ENCODE results near the gene PTPRR. TPM values are rescaled to one million over a fixed set of nuclear protein-coding genes. Genes with fewer than 3 reads are reported as not detected.

PTPRR gene
- total and polyA plus RNA-seq, 2 donors (not counting 1 experiment from before 2014, with no cell fraction given) = 0.44 to 0.50 TPM

DNA sequence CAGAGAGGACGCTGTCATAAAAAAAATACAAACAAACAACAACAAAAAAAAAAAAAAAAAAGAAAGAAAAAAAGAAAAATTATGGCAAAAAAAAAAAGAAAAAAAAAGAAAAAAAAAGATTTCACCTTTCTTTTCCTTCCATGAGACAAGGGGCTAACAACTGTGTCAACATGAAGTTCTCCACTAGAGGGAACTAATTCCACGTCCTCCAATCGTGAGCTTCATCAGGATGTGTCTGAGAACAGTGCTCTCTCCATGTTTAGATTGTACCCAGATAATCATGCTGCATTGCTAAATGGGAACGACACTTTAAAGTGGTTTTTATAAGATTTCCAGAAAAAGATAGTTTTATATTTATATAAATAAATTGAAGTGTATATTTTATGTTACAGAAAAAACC lies 187.2 kb downstream of the PTPRR start:
- Histone ChIP-seq H3K4me1 (ENCODE audit: control insufficient read depth, extremely low read depth, insufficient read depth, low read length) (no peaks in the 10 kb centered on the region), H3K9ac (ENCODE audit: insufficient read depth, low read length) (no peak overlapping the region), H4K20me1 (ENCODE audit: control insufficient read depth, extremely low read depth, insufficient read depth, low read length) (no peaks in the 10 kb centered on the region), H3K9me3 (ENCODE audit: control insufficient read depth, insufficient read depth, low read depth, low read length) (no peaks in the 10 kb centered on the region), H3K4me3 (replicated peaks in 1 of 4; ENCODE audit: control extremely low read depth in 1 of 4, insufficient read depth in 1 of 4, low read depth in 3 of 4, low read length in 4 of 4) (no peak overlapping the region), H3K79me2 (ENCODE audit: control insufficient read depth, insufficient read depth, low read length) (no peaks in the 10 kb centered on the region), H3K27me3 (ENCODE audit: control insufficient read depth, insufficient read depth, low read length) (no peaks in the 10 kb centered on the region), H2AFZ (ENCODE audit: low read length) (no peak overlapping the region), H3K27ac (ENCODE audit: insufficient read depth, low read length) (no peak overlapping the region), H3K4me2 (ENCODE audit: extremely low read depth, insufficient read depth, low read length) (no peak overlapping the region), H3K36me3 (ENCODE audit: control insufficient read depth, insufficient read depth, low read length) (no peaks in the 10 kb centered on the region)
- DNase-seq (ENCODE audit: low read depth in 2 of 2) = peak; percentile 53 to 86
- no peak for TF ChIP-seq EZH2 (IDR thresholded peaks at IDR 0.05; ENCODE audit: low read length, missing control alignments)
- TF ChIP-seq, protein P1, sequence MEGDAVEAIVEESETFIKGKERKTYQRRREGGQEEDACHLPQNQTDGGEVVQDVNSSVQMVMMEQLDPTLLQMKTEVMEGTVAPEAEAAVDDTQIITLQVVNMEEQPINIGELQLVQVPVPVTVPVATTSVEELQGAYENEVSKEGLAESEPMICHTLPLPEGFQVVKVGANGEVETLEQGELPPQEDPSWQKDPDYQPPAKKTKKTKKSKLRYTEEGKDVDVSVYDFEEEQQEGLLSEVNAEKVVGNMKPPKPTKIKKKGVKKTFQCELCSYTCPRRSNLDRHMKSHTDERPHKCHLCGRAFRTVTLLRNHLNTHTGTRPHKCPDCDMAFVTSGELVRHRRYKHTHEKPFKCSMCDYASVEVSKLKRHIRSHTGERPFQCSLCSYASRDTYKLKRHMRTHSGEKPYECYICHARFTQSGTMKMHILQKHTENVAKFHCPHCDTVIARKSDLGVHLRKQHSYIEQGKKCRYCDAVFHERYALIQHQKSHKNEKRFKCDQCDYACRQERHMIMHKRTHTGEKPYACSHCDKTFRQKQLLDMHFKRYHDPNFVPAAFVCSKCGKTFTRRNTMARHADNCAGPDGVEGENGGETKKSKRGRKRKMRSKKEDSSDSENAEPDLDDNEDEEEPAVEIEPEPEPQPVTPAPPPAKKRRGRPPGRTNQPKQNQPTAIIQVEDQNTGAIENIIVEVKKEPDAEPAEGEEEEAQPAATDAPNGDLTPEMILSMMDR (conservative IDR thresholded peaks at IDR 0.05 in 1 of 2, IDR thresholded peaks at IDR 0.05 in 1 of 2; ENCODE audit: low read depth in 1 of 2, low read length in 2 of 2) = peak; percentile 75

DNA sequence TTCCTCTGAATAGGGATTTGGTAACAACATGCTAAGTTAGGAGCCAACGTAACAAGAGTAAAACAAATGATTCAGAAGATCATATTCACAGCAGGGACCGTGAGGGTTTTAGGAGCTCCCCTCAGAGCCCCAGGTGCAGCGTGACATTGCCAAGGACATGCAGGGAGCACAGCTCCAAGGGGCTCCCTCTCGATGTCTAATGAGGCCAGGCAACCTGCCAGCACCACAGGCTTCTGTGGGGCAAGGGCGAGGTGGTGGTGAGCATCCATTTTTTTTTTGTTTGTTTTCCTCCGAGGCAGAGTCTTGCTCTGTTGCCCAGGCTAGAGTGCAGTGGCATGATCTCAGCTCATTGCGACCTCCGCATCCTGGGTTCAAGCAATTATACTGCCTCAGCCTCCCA lies 188.3 kb downstream of the PTPRR start:
- Histone ChIP-seq H4K20me1 (ENCODE audit: control insufficient read depth, extremely low read depth, insufficient read depth, low read length) (no peaks in the 10 kb centered on the region), H3K9me3 (ENCODE audit: control insufficient read depth, insufficient read depth, low read depth, low read length) (no peaks in the 10 kb centered on the region), H3K4me1 (ENCODE audit: control insufficient read depth, extremely low read depth, insufficient read depth, low read length) (no peaks in the 10 kb centered on the region), H3K4me2 (ENCODE audit: extremely low read depth, insufficient read depth, low read length) (no peak overlapping the region), H3K36me3 (ENCODE audit: control insufficient read depth, insufficient read depth, low read length) (no peaks in the 10 kb centered on the region), H3K27ac (ENCODE audit: insufficient read depth, low read length) (no peak overlapping the region), H3K9ac (ENCODE audit: insufficient read depth, low read length) (no peak overlapping the region), H3K4me3 (replicated peaks in 1 of 4; ENCODE audit: control extremely low read depth in 1 of 4, insufficient read depth in 1 of 4, low read depth in 3 of 4, low read length in 4 of 4) (no peak overlapping the region), H3K27me3 (ENCODE audit: control insufficient read depth, insufficient read depth, low read length) (no peaks in the 10 kb centered on the region), H3K79me2 (ENCODE audit: control insufficient read depth, insufficient read depth, low read length) (no peaks in the 10 kb centered on the region), H2AFZ (ENCODE audit: low read length) (no peak overlapping the region)
- no peak for DNase-seq (ENCODE audit: low read depth in 2 of 2)
- TF ChIP-seq, protein P1 (conservative IDR thresholded peaks at IDR 0.05 in 1 of 2, IDR thresholded peaks at IDR 0.05 in 1 of 2; ENCODE audit: low read depth in 1 of 2, low read length in 2 of 2) = no peak
- TF ChIP-seq EZH2 (IDR thresholded peaks at IDR 0.05; ENCODE audit: low read length, missing control alignments) = no peak

DNA sequence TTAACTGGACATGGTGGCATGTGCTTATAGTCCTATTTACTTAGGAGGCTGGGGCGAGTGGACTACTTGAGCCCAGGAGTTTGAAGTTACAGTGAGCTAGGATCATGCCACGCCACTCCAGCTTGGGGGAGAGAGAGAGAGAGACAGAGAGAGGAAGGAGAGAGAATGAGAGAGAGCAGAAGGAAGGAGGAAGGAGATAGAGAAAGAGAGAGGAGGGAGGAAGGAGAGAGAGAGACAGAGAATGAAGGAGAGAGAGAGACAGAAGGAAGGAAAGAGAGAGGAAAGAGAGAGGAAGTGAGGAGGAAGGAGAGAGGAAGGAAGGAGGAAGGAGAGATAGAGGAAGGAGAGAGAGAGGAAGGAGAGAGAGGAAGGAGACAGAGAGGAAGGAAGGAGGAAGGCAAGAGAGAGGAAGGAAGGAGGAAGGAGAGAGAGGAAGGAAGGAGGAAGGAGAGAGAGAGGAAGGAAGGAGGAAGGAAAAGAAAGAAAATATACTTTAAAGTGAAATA lies 189.8 kb downstream of the PTPRR start:
- Histone ChIP-seq H3K27ac (ENCODE audit: insufficient read depth, low read length) (no peak overlapping the region), H3K9ac (ENCODE audit: insufficient read depth, low read length) (no peak overlapping the region), H3K79me2 (ENCODE audit: control insufficient read depth, insufficient read depth, low read length) (no peaks in the 10 kb centered on the region), H4K20me1 (ENCODE audit: control insufficient read depth, extremely low read depth, insufficient read depth, low read length) (no peaks in the 10 kb centered on the region), H3K9me3 (ENCODE audit: control insufficient read depth, insufficient read depth, low read depth, low read length) (no peaks in the 10 kb centered on the region), H3K4me1 (ENCODE audit: control insufficient read depth, extremely low read depth, insufficient read depth, low read length) (no peaks in the 10 kb centered on the region), H3K4me3 (replicated peaks in 1 of 4; ENCODE audit: control extremely low read depth in 1 of 4, insufficient read depth in 1 of 4, low read depth in 3 of 4, low read length in 4 of 4) (no peak overlapping the region), H3K27me3 (ENCODE audit: control insufficient read depth, insufficient read depth, low read length) (no peaks in the 10 kb centered on the region), H2AFZ (ENCODE audit: low read length) (no peak overlapping the region), H3K4me2 (ENCODE audit: extremely low read depth, insufficient read depth, low read length) (no peak overlapping the region), H3K36me3 (ENCODE audit: control insufficient read depth, insufficient read depth, low read length) (no peaks in the 10 kb centered on the region)
- TF ChIP-seq EZH2 (IDR thresholded peaks at IDR 0.05; ENCODE audit: low read length, missing control alignments) = no peak
- TF ChIP-seq, protein P1 (conservative IDR thresholded peaks at IDR 0.05 in 1 of 2, IDR thresholded peaks at IDR 0.05 in 1 of 2; ENCODE audit: low read depth in 1 of 2, low read length in 2 of 2) = no peak
- DNase-seq (ENCODE audit: low read depth in 2 of 2) = no peak

Data from fibroblast of lung (primary cell).